ENCODE results near the gene RALGPS1. TPM values are rescaled to one million over a fixed set of nuclear protein-coding genes. Genes with fewer than 3 reads are reported as not detected.

Gene RALGPS1
- total RNA-seq, 2 experiments from 2014 or later = 1.9 to 2.2 TPM

DNA sequence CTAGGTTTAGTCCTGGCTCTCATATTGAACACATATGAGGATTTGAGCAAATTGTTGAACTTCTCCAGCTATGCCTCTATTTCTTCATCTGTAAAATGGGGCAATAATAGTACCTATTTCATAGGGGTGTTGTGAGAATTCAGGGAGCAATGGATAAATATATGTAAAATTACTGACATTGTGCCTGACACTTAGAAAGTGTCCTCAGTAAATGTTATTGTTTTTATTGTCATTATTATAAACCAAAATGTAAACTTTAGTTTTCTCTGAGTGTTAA lies 106.2 kb downstream of the RALGPS1 start:
- ATAC-seq (no peak), DNase-seq (no peak)
- Mint-ChIP-seq H3K27ac (no peak overlapping the region), H3K9me3 (no peaks in the 10 kb centered on the region), H3K36me3 (ENCODE audit: low read depth) (no peaks in the 10 kb centered on the region), H3K27me3 (peaks cover 9% of the 10 kb centered on the region), H3K4me3 (no peak overlapping the region), H3K4me1 (ENCODE audit: low read depth) (peaks cover 3% of the 10 kb centered on the region)
- intact Hi-C loops (cut with micrococcal nuclease) = no loop called here
- ChIA-PET POLR2A (no interaction called here), CTCF (no interaction called here)
- TF ChIP-seq, protein P1, sequence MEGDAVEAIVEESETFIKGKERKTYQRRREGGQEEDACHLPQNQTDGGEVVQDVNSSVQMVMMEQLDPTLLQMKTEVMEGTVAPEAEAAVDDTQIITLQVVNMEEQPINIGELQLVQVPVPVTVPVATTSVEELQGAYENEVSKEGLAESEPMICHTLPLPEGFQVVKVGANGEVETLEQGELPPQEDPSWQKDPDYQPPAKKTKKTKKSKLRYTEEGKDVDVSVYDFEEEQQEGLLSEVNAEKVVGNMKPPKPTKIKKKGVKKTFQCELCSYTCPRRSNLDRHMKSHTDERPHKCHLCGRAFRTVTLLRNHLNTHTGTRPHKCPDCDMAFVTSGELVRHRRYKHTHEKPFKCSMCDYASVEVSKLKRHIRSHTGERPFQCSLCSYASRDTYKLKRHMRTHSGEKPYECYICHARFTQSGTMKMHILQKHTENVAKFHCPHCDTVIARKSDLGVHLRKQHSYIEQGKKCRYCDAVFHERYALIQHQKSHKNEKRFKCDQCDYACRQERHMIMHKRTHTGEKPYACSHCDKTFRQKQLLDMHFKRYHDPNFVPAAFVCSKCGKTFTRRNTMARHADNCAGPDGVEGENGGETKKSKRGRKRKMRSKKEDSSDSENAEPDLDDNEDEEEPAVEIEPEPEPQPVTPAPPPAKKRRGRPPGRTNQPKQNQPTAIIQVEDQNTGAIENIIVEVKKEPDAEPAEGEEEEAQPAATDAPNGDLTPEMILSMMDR (IDR thresholded peaks at IDR 0.05) = no peak

DNA sequence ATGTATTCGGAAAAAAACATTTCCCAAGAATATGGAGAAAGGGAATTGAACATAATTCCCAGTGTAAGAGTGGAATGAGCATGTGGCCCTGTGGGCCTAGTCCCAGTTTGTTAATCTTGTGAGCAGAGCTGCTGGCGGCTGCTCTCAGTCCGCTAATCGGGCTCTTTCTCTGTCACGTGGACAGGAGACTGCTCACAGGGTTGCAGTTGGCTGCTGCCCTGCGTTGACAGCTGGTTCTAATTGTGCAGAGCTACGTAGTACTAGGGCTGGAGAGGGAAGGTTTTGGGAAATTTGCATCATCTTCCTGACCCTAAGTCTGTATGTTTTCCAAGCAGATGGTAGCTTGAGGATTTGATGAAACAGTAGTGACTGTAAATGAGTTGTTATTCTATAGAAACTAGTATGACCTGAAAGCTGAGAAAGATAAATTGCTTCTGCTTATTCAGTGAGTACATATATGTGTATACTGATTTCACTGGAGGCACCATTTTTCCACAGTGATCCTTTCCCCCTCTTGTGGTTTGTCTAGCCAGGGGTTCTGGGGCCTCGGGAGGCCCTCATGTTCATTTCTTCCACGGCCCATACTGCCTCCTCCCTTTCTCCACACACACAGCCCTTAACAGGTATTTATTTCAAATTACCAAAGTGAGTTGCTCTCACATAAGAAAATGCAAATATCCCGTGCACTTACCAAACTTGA lies 107.2 kb downstream of the RALGPS1 start:
- no peaks in the 10 kb centered on the region for H3K36me3 Mint-ChIP-seq (ENCODE audit: low read depth)
- CTCF ChIA-PET = no interaction called here

DNA sequence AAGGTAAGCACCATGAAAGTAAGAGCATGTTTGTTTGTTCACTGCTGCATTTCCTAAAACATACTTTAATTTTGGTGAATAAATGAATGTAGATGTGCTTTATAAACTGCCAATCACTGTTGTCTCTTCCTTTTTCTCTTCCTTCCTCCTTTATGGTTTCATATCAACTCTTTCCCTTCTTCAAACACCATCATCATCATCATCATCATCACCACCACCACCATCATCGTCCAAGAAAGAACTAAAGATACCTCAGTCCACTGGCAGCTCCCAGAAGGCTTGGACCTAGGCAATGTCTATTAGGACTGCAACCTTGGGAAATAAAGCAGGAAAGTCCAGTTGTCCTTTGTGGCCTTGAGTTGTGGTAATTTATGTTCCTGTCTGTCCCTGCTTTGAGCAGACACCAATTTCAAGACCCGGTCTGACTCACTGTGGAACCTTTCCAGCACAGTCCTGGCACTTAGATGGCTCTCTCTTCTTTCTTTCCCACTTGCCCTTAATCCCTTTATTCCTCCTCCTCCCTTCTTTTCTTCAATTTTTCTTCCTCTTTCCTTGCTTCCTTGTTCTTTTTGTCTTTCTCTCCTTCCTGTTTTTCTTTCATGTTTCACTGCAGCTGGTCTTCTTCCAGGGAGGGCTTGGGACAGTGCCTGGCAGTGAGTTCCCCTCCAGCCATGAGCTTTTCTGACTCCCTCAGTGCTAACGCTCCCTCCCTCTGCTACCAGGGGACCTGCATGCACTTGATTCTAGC lies 108.5 kb downstream of the RALGPS1 start:
- Mint-ChIP-seq H3K27me3 (peaks cover 5% of the 10 kb centered on the region), H3K27ac (no peak overlapping the region), H3K4me1 (ENCODE audit: low read depth) (peaks cover 3% of the 10 kb centered on the region), H3K9me3 (no peaks in the 10 kb centered on the region), H3K36me3 (ENCODE audit: low read depth) (no peaks in the 10 kb centered on the region), H3K4me3 (no peak overlapping the region)
- intact Hi-C loops (cut with micrococcal nuclease) = no loop called here
- ChIA-PET POLR2A (no interaction called here), CTCF (interaction anchor here (1.2 kb wide), 1 partner anchor 58 kb away, joined by 4 read pairs; no protein-coding TSS in a partner anchor)
- ATAC-seq = no peak
- TF ChIP-seq, protein P1 (IDR thresholded peaks at IDR 0.05) = no peak
- no peak for DNase-seq

More for the DNA sequence above, 107.2 kb downstream of the RALGPS1 start:
- intact Hi-C loops (cut with micrococcal nuclease) = no loop called here
- H3K4me3 Mint-ChIP-seq = no peak overlapping the region
- H3K9me3 Mint-ChIP-seq = no peaks in the 10 kb centered on the region
- ATAC-seq (no peak), DNase-seq (no peak)
- peaks cover 5% of the 10 kb centered on the region for H3K27me3 Mint-ChIP-seq
- TF ChIP-seq, protein P1 (IDR thresholded peaks at IDR 0.05) = no peak
- H3K27ac Mint-ChIP-seq = no peak overlapping the region
- POLR2A ChIA-PET = no interaction called here
- peaks cover 3% of the 10 kb centered on the region for H3K4me1 Mint-ChIP-seq (ENCODE audit: low read depth)

DNA sequence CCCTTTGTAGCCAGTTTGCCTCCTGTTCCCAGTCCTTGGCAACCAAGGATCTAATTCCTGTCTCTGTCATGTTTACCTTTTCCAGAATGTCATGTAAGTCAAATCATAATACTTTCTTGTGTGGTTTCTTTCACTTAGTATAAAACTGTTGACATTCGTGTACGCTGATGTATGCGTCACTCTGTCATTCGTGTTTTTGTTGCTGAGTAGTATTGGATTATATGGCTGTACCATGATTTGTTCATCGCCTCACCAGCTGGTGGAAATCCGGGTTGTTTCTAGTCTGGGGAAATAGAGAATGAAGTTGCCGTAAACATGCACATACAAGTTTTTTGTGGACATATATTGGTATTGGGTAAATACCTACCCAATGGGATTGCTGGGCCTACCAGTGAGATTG lies 110.5 kb downstream of the RALGPS1 start:
- H3K4me3 Mint-ChIP-seq = no peak overlapping the region
- no peaks in the 10 kb centered on the region for H3K9me3 Mint-ChIP-seq
- no peak for DNase-seq
- POLR2A ChIA-PET = interaction anchor here (1.0 kb wide), 1 partner anchor 103 kb away, joined by 4 read pairs; no protein-coding TSS in a partner anchor
- H3K27me3 Mint-ChIP-seq = peaks cover 4% of the 10 kb centered on the region
- TF ChIP-seq, protein P1 (IDR thresholded peaks at IDR 0.05) = no peak
- no peaks in the 10 kb centered on the region for H3K36me3 Mint-ChIP-seq (ENCODE audit: low read depth)
- H3K4me1 Mint-ChIP-seq (ENCODE audit: low read depth) = peaks cover 3% of the 10 kb centered on the region
- CTCF ChIA-PET = no interaction called here
- intact Hi-C loops (cut with micrococcal nuclease) = no loop called here
- no peak overlapping the region for H3K27ac Mint-ChIP-seq
- ATAC-seq = no peak

DNA sequence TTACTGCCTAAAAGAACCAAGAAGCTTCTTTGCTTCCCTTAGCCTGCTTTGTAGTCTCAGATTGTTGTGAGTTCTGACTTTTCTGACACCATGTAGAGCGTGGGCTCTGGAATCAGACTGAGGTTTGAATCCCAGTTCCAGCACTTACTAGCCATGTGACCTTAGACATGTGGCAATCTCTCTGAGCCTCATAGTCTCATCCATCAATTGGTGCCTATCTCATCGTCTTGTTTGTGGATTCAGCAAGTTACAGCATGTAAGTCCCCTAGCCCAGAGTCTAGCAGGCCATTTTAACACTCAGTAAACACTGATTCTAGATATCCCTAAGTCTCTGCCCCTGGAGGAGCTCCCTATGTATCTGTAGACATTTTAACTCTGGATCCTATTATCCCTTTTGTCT lies 113.1 kb downstream of the RALGPS1 start:
- Mint-ChIP-seq H3K4me3 (no peak overlapping the region), H3K9me3 (no peaks in the 10 kb centered on the region), H3K4me1 (ENCODE audit: low read depth) (no peaks in the 10 kb centered on the region), H3K27ac (no peak overlapping the region), H3K27me3 (peaks cover 4% of the 10 kb centered on the region), H3K36me3 (ENCODE audit: low read depth) (no peaks in the 10 kb centered on the region)
- TF ChIP-seq, protein P1 (IDR thresholded peaks at IDR 0.05) = no peak
- no peak for ATAC-seq
- no peak for DNase-seq
- ChIA-PET POLR2A (no interaction called here), CTCF (no interaction called here)
- intact Hi-C loops (cut with micrococcal nuclease) = no loop called here
